ENCODE data around the gene HS3ST3A1.
"Not testable (repeated sequence)": the region's sequence is repeated elsewhere in the genome, so short reads cannot be mapped to it uniquely, and the experiment has no call there.

Gene HS3ST3A1

DNA sequence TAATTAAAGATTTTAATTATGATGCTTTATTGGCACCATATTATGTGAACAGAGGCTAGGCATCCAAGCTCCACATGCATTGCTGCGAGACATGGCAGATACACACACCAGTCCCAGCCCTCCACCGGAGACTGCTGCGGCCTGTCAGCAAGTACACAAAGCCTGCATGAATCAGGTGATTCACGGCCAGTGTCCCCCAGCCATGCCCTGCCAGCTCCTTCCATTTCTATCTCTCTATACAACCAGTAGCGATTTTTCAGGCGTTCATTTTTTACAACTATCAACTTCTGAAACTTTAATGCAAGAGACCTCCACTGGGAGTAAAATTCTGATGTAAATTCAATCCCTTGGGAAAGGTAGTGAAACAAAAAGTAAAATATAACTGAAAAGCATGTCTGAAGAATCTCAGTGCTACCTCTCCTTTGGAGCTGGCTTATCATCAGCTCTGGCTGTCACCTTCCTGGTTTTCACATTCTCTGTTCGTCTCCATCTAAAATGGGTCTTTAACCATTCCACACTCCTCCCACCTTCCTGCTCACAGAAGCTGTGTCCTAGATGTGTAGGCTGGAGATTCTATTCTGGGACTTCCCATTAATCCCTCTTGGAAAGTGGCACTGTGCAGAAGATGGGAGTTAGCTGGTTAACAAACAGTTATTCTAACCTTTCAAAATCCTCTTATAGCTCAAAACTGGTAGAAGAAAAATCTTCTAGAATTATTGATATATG, 32.2 kb downstream of the HS3ST3A1 start:
- no peak for DNase-seq

DNA sequence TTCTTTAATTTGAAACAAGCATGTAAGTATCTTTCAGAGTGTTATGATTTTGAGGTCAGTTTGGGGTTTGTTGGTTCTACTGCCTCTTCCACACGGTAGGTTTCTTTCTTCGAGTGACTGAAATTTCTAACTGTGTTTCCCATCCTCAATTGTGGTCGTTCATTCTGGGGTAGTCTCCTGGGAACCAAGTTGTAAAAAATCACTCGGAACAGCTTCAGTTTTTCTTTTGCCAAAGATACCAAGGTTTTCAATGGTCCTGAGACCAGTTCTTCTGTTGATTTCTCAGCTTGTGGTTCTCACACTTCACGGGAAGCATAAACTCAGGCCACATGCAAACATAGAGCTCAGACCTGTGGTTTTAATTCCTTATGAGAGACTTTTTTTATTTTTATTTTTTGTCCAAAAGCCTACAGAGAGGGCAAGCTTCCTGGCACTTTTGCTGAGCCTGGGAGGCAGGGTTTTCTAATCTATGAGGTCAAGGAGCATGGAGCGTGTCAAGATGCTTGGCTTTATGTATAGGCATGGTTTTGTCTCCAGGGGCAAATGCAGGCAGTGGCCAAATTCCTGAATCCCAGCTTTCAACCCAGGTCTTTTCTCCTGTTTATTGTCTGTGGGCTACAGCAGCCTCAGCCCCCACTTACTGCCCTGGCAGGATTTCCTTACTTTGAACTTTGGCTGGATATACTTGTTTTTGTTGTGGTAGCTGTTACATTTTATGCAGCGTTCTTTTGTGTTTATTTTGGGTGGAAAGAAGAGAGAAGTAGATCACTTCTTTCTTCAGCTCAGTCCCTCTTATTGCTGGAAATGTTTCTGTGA, 32.9 kb downstream of the HS3ST3A1 start:
- DNase-seq, result no peak

DNA sequence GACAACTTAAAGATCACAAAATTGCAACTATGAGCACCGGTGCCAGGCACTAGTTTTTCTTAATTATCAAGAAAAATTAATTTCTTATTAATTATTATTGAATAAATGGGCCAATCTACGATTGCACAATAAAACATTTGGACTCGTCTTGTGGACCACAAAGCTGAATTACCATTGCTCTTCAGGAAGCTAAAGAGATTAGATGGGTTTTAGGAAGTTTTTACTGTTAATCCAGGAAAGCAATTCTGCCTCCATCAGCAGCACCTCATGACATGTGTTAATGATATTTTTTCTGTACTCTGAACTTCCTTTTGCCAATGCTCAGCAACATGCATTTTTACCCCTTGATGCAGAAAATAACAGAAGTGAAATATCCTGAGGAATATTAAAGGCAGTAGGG, 37.9 kb downstream of the HS3ST3A1 start:
- DNase-seq, result no peak

DNA sequence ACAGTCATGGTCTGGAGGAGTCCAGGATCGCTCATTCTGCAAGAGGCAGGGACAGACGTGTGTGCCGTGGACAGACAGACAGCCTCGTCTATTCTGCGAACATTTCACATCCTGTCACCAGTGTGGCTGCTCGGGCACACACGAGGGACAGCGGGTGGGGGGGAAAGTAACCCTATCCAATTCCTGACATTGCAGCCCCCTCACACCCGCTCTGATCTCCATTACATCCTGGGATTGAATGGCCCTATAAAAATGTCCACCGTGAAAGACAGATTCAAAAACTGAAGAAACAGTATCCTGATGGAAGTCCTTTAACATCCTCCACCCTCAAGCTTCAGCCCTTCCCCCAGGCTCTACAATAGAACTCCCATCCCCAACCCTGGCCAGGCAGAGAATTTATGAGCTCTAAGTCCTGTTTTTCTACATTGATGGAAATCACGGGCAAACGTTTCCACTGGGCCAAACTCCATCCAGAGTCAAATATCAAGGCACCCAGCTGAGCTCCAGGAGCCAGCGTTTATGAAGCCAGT, 39.4 kb downstream of the HS3ST3A1 start:
- no peak for DNase-seq

DNA sequence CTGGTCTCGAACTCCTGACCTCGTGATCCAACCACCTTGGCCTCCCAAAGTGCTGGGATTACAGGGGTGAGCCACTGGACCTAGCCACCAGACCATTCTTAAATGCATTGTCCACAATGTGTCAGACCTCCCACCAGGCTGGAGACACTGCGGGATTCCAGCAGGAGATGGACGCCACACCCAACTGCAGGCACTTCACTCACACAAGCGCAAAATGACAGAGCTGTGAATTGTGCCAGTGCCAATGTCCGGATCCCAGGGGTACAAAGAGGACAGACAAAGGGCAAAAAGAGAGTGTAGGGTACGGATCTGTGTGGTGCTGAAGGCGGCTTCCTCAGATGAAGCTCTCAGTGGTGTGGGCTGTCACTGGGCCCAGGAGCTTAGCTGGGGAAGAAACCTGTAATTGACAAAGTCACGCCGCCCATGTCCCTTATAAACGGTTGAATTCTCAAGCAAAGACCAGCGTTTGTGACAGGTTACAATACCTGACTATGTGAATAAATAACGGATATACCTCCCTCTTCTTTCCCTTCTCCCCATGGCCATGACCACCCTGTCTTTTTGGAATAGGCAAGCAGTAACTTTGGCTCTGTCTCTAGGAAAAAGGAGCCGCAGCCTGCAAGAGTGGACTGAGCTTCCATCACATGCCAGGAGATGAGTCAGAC, 40.0 kb downstream of the HS3ST3A1 start:
- no peak for DNase-seq

DNA sequence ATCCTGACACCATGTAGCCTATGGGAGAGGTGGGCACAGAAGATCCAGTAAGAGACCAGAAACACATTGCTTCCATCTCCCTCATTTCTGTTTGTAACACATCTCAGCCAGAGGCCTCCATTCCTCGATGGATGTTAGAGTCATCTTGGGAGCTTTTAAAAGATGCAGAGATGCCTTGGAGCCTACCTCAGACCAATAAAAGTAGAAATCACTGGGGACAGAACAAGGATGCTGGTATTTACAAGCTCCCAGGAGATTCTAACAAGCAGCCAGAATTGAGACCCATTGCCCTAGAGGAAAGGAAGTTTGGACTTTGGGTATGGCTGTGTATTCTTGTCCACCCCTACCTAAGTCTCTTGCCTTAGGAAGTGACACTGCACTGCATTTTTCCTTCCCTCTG, 40.8 kb downstream of the HS3ST3A1 start:
- DNase-seq, result no peak

DNA sequence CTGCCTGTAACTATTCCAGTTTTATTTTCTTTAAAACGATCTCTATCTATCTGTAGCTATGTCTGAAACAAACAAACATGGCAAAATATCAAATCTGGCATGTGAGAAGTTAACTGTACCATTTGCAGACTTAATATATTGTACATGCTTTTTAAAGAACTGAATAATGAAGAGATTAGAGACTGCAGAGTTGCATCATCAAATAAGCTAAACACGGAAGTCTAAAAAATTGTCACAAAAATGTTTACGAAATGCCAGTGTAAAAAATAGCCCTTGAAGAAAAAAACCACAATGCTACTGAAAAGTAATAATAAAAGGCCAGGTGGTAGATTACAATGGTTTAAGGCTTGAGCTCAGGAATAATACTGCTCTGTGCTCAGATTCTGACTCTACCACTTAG, 43.1 kb downstream of the HS3ST3A1 start:
- no peak for DNase-seq

DNA sequence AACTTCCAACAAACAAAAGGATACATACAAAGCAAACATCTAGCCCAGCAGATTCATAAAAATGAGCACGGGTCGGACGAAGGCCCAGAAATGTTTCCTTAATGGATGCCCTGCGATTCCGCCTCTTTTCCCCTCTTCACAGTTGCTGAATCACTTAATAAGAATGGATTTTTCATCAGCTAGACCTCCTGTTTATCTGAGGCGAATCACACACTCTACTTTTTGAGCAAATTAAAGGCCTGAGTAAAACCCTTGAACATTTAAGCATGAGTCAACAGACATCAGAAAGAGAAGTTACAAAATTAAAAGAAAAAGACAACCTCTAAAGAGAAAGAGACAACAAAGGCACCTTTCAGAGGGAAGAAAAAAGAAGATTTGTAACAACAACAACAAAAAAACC, 44.7 kb downstream of the HS3ST3A1 start:
- DNase-seq, result no peak

DNA sequence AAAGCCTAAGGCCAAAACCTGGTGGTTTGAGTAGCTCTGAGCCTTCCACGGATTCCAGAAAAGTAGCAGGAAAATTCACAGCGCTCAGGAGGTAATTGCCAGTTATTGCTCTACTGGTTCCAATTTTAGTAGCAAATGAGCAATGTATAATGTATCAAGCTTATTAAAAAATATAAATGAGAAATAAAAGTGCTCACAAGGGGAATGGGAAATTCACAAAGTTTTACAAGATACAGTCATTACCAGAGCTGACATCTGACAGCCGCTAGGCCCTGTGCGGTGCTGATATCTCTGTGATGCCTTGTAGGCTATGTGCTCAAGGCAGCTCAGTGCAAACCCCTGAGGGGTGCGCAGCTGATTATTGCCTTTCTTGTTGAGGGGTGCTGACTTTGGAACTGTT, 47.5 kb downstream of the HS3ST3A1 start:
- DNase-seq, result no peak

DNA sequence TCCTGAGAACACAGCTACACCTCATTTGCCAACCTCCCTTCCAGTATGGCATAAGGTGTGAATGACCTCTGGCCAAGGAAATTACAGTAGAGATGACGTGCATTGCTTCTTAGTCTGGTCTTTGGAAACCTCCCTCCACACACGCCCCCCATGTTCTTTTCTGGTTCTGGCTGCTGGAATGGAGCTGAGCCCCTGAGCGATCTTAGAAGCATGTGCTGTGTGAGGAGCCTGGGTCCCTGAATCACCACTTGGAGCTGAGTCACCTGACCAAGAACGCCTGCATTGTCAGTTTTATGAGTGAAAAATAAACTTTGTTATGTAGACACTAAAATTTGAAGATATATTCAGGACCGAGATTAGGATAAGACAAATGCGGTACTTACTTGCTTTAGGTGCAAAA, 51.4 kb downstream of the HS3ST3A1 start:
- DNase-seq, result no peak

DNA sequence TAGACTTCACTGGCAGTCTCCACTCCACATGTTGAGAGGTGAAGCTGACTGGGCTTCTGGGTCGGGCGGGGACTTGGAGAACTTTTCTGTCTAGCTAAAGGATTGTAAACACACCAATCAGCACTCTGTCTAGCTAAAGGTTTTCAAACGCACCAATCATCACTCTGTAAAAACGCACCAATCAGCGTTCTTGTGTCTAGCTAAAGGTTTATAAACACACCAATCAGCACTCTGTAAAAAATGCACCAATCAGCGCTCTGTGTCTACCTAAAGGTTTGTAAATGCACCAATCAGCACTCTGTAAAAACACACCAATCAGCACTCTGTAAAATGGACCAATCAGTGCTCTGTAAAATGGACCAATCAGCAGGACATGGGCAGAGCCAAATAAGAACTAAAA, 53.2 kb downstream of the HS3ST3A1 start:
- DNase-seq, result not testable (repeated sequence)

DNA sequence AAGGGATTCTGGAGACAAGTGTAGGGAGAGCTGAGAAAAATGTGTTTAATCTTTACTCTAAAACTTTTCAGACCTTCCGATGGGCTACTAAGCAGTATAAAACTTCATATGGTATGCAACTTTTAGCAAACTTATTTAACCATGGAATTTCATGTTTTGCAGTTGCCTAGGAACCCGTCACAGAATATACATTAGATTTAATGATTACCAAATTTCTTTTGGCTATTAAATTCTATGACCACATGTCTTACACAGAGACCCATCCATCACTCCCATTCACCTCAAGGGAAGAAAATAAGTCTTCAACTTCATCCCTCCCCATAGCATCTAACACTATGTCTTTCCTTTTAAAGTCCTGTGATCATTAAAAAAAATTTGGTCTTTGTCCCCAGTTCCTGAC, 54.9 kb downstream of the HS3ST3A1 start:
- DNase-seq, result no peak

DNA sequence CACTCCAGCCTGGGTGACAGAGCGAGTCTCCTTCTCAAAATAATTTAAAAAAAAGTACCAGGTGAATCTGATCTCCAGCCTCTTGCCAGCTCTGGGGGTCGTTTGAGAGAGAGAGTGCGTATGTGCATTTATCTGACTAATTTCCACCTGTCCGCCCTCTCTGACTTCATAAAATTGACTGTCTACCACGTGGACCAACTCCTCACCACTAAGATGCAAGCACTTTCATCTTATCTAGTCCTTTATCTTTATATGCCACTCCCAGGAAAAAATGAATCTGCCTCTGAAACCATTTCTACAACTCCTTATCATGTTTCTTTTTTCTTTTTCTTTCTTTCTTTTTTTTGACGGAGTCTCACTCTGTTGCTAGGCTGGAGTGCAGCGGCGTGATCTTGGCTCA, 55.8 kb downstream of the HS3ST3A1 start:
- no peak for DNase-seq

DNA sequence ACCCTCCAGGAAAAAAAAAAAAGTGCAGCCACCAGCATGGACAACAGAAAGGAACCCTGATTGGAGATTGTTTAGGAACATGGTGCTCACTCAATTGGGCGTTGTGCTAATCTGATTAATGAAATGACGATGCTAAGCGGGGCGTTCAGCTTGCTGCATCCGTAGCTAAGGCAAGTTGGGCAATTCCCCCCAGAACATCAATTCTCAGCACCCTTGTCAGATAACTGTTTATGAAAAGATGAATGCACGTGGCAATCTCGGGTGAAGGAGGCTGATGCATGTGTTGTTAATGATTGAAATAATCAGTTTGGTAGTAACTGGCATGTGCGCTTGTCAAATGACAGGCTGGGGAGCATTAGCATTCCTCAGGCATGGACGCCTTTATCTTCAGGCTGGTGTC, 57.0 kb downstream of the HS3ST3A1 start:
- DNase-seq, result no peak

DNA sequence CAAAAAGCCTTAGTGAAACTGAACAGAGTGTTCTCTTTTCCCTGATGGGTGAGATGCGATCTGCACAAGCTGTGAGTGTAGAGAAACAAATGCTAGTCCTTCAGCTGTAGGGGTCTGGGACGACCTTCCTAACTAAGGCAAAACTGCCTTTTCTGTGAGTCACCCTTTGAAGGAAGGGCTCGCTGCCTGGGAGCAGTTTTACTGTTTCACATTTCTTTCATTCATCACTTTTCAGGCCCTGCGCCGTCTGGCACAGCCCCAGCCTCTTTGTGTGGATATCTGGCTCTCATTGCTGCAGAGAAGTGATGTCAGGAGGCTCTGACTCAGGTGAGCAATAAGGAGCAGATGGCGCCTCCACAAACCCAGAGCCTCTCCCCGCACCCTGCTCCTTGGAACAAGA, 57.4 kb downstream of the HS3ST3A1 start:
- DNase-seq, result no peak

DNA sequence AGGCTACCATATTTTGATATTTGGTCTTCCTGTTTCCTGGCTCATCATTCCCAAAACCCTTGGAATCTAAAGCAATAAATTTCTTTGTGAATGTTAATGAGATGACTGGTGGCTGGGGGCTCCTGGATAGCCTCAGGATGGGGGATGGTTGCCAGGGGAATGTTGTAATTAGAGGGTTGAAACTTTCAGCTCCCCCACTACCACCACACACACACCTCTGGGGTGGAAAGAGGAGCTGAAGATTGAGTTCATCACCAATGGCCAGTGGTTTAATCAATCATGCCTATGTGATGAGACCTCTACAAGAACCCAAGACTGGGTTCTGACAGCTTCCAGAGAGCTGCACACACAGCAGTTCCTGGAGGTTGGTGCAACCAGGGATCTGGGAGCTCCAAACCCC, 59.1 kb downstream of the HS3ST3A1 start:
- DNase-seq, result no peak

DNA sequence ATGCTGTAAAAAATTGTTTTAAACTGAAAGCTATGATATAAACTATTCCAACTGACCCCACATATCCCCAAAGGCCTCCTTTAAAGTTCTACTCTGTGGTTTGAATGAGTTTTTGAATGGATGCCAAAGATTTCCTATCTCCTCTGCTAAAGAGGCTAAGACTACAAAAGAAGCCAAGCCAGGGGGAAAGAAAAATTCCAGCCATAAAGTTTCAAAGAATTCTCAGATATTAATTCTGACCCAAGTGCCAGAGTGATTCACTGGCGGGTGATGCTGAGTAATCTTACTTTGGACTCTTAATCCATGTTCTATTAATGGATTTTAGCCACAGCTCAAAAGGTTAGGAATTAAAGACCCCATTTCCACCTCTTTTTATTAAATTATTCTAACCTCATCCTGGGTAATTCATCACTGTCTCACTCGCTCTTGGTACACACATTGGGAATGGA, 60.7 kb downstream of the HS3ST3A1 start:
- no peak for DNase-seq

DNA sequence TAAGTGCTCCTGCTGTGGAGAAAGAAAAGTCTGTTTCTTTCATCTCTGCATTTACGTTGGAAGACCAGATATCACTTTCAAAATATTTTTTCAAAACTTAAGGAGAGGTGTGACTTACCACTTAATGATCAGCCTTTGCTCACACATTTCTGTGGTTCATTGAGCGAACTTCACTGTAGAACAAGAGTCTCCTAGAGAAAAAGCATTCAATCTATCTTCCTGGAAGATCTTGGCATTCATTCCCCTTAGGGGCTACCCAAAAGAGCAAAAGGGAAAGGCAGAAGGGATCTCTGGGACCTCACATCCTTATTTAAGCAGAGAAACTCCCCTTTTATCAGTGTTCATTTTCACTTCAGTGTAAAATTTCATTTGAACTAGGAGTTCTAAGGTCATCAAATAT, 61.2 kb downstream of the HS3ST3A1 start:
- no peak for DNase-seq

DNA sequence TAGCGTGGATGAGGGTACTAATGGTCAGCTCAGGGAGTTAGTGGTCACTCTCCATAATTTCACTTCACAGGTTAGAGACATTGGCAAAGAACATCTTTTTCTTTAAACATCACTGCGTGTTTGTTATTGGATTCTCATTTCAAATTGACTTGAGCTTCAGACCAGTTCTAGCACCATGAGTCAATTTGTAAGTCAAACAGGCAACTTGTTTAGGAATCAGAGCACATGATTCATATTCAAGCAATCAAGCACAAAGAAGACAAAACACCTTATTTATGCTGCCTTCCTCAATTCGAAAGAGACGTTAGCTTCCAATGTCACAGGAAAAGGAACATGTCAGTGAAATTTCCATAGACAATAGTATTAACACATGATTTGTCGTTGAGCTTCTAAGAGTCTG, 62.3 kb downstream of the HS3ST3A1 start:
- DNase-seq, result no peak

DNA sequence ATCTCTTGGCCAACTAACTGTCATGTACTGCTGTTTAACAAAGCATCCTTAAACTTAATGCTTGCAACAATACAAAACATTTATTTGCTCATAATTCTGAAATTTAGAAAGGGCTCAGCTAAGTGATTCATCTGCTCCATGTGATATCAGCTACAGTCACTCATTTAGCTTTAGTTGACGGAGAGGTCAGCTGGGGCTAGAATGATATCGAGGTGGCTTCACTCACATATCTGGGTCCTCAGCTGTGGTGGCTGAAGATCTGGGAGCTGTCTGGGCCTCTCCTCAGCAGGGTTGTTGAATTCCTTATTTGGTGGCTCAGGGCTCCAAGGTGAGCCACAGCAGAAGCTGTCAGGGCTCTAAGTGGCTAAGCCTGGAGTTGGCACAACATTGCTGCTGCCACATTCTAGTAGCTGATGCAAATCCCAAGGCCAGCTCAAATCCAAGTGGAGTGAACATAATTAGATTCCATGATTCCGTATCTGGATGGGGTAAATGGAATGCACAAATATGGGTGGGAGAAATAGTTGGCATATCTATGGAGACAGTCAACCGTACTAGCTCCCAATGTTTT, 62.8 kb downstream of the HS3ST3A1 start:
- no peak for DNase-seq

DNA sequence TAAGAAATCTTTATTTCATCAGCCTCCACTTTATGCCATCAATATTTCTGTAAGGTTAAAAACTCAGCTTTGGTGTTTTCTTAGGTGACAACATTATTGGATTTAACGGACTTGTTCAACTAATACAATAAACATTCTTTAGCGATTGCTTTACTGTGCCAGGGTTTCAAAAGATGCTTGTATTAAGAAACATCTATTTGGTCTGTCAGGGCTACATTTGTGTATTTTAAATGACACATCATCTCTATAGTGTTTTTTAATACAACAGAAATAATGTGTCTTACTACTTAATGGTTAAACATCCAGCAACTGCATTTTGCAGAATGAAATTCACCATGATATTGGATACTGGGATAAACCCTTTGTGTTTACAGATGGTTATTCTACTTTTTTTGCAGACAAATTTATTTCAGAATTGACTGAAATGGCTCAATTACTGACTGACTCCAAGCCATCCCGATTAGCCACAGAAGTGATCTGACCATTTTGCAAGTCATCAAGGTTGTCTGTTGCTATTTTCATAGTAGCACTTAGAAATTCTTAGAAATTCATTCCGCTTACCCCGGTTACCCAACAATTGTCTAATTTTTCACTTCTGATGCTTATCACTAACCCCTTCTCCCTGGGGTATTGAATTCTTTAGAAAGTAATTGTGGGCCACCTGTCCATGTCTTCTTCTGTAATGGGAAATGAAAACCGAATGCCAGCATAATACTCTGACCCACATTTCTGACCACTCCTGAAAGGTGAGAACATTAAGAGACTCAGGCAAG, 63.7 kb downstream of the HS3ST3A1 start:
- no peak for DNase-seq

DNA sequence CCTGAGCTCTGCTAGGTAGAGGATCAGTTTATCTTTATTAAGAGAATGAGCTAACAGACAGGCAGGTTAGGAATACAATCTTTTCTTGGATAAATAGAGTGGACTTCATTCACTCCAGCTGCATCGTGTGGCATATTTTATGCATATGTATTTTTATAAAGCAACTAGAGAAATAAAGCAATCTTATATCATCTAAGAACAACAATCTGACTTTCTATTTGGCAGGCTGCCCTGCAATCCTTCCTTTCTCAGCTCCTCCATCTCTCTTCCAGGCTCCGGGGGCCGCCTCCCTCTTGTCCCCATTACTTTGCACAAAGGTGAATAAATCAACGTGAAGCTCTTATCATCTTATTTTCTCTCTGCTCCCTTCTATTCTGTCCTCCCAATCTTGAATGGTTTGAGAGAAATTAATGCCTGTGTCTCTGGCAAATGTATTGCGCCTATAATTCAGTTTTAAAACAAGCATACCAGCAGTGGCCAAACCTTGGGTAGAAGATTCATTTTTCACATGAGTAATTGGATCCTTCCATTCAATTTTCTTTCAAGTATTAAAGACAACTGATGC, 64.5 kb downstream of the HS3ST3A1 start:
- DNase-seq, result no peak
